ENCODE results near the gene OPN1SW.

GRCh38 chr7:128755075-128755818, 20.3 kb downstream of the OPN1SW start:
- no peak for TF ChIP-seq CTCF (IDR thresholded peaks at IDR 0.05; ENCODE audit: low read length)
- no peak for TF ChIP-seq EZH2 (IDR thresholded peaks at IDR 0.05; ENCODE audit: borderline replicate concordance, low read length)

Data from OCI-LY1 (cell line).